HCT116 (cell line): ENCODE measurements around the gene WDR33. TPM values are rescaled to one million over a fixed set of nuclear protein-coding genes. Genes with fewer than 3 reads are reported as not detected.

ENCODE experiments used
- ATAC-seq: fragments of 200-7000 bp; cut with Tn5 transposase; 2 replicates; pipeline ENCODE4 v1.9.1; 2020; ENCODE audit warnings: mild to moderate bottlenecking, moderate library complexity
- BruUV-seq: library from RNA; stranded (reverse); fragments of 400-500 nt; replicated peaks from 2 replicates; lab custom pipeline; 2021; lab: Mats Ljungman, UMichigan
- CTCF ChIA-PET: fragments of 300-600 bp; sonication (Branson Sonifier 250); formaldehyde crosslinking; loops from one replicate; lab custom pipeline; 2021; ENCODE audit warnings: antibody characterized with exemption; lab: Charles Lee
- POLR2A ChIA-PET: fragments of 300-600, 350-600 bp; sonication (Branson Sonifier 250); formaldehyde crosslinking; loops from one replicate; lab custom pipeline; 2021; ENCODE audit warnings: antibody characterized with exemption; lab: Charles Lee
- RAD21 ChIA-PET, 2 experiments: fragments of 300-600 bp; sonication (Branson Sonifier 250); formaldehyde crosslinking; loops; one replicate each; lab custom pipeline; 2023; ENCODE audit warnings: low total read pairs in 2 of 2; ENCODE audit not compliant: uncharacterized antibody in 2 of 2, unreplicated experiment in 2 of 2, low non-redundant PET in 1 of 2; lab: Charles Lee
- DNase-seq: peaks from one replicate; pipeline ENCODE4 v3.0.0-alpha.2; 2010; ENCODE audit warnings: low read depth, low spot score
- H2AFZ ChIP-seq: fragments of 200-600 bp; shearing (Covaris generic), sonication (generic); 2 replicates; pipeline ENCODE4 v1.6.1; 2017; ENCODE audit warnings: low read depth, mixed run types, mixed read lengths, antibody characterized with exemption, low read length; ENCODE audit not compliant: poor library complexity, severe bottlenecking
- H3K27ac ChIP-seq: 2 replicates; pipeline ENCODE4 v1.5.1; 2012; ENCODE audit warnings: low read depth, low read length
- H3K27me3 ChIP-seq: fragments of 200-600 bp; sonication (generic); 2 replicates; pipeline ENCODE4 v1.6.1; 2016; ENCODE audit warnings: mixed run types, low read length, mixed read lengths; ENCODE audit not compliant: insufficient read depth
- H3K36me3 ChIP-seq, 2 experiments: fragments of 200-500 bp in 1 of 2; fragments of 200-600 bp in 1 of 2; sonication (Bioruptor generic) in 1 of 2; sonication (generic) in 1 of 2; 2 replicates each; pipeline versions ENCODE4 v1.5.1 to v1.6.1; 2014 to 2016; ENCODE audit warnings: low read length in 2 of 2, inconsistent platforms in 1 of 2, mixed read lengths in 1 of 2, mixed run types in 1 of 2; ENCODE audit not compliant: insufficient read depth in 2 of 2, control insufficient read depth in 1 of 2
- H3K4me1 ChIP-seq, 2 experiments: fragments of 200-600 bp in 1 of 2; sonication (generic) in 1 of 2; 2 replicates each; pipeline versions ENCODE4 v1.5.1 to v1.6.1; 2012 to 2017; ENCODE audit warnings: low read length in 2 of 2, inconsistent platforms in 1 of 2, mild to moderate bottlenecking in 1 of 2, mixed read lengths in 1 of 2, mixed run types in 1 of 2, moderate library complexity in 1 of 2; ENCODE audit not compliant: insufficient read depth in 2 of 2, control insufficient read depth in 1 of 2
- H3K4me2 ChIP-seq: fragments of 200-600 bp; sonication (generic); 2 replicates; pipeline ENCODE4 v1.6.1; 2017; ENCODE audit warnings: mixed run types, low read length, mixed read lengths
- H3K4me3 ChIP-seq, 2 experiments: fragments of 200-600 bp in 1 of 2; sonication (generic) in 1 of 2; replicated peaks in 1 of 2; 2 replicates each; pipeline ENCODE4 v1.5.1; 2011 to 2016; ENCODE audit warnings: low read length in 2 of 2, control low read depth in 1 of 2, low read depth in 1 of 2, mild to moderate bottlenecking in 1 of 2, mixed read lengths in 1 of 2, mixed run types in 1 of 2
- H3K79me2 ChIP-seq: fragments of 200-600 bp; sonication (generic); 2 replicates; pipeline ENCODE4 v1.6.1; 2017; ENCODE audit warnings: mild to moderate bottlenecking, mixed run types, low read length, moderate library complexity, mixed read lengths; ENCODE audit not compliant: insufficient read depth
- H3K9ac ChIP-seq: fragments of 200-600 bp; sonication (generic); 2 replicates; pipeline ENCODE4 v1.6.1; 2016; ENCODE audit warnings: low read length, mixed read lengths
- H3K9me2 ChIP-seq: fragments of 200-600 bp; sonication (generic), shearing (Covaris generic); 2 replicates; pipeline ENCODE4 v1.6.1; 2017; ENCODE audit warnings: mixed run types, mild to moderate bottlenecking, moderate library complexity; ENCODE audit not compliant: insufficient read depth
- H3K9me3 ChIP-seq, 2 experiments: fragments of 200-500 bp in 1 of 2; fragments of 200-600 bp in 1 of 2; sonication (Bioruptor generic) in 1 of 2; sonication (generic) in 1 of 2; 2 replicates each; pipeline ENCODE4 v1.6.1; 2014 to 2017; ENCODE audit warnings: low read length in 2 of 2, mixed read lengths in 2 of 2, inconsistent platforms in 1 of 2, low read depth in 1 of 2, mild to moderate bottlenecking in 1 of 2, mixed run types in 1 of 2, moderate library complexity in 1 of 2; ENCODE audit not compliant: control insufficient read depth in 1 of 2, insufficient read depth in 1 of 2
- H4K20me1 ChIP-seq: fragments of 200-600 bp; sonication (generic), shearing (Covaris generic); 2 replicates; pipeline ENCODE4 v1.6.1; 2017; ENCODE audit warnings: mixed run types, mild to moderate bottlenecking, moderate library complexity; ENCODE audit not compliant: insufficient read depth
- CBX3 ChIP-seq: IDR thresholded peaks from 2 replicates; pipeline ENCODE4 v1.6.1; 2012; ENCODE audit warnings: low read depth
- CTCF ChIP-seq, 3 experiments: fragments of 200-600 bp in 1 of 3; sonication (generic) in 1 of 3; IDR thresholded peaks in 2 of 3; conservative IDR thresholded peaks in 1 of 3; 2 replicates each; pipeline ENCODE4 v1.5.1; 2012 to 2017; ENCODE audit warnings: low read depth in 2 of 3, low read length in 2 of 3, antibody characterized with exemption in 1 of 3, borderline replicate concordance in 1 of 3, control low read depth in 1 of 3, mild to moderate bottlenecking in 1 of 3, mixed read lengths in 1 of 3, mixed run types in 1 of 3, moderate library complexity in 1 of 3; ENCODE audit not compliant: insufficient read depth in 1 of 3
- EGR1 ChIP-seq: IDR thresholded peaks from 2 replicates; pipeline ENCODE4 v1.6.1; 2012; ENCODE audit warnings: low read depth
- ELF1 ChIP-seq: IDR thresholded peaks from 2 replicates; pipeline ENCODE4 v1.6.1; 2012; ENCODE audit warnings: low read depth, borderline replicate concordance
- EZH2 ChIP-seq: fragments of 200-600 bp; sonication (generic); IDR thresholded peaks from 2 replicates; pipeline ENCODE4 v1.6.1; 2017; ENCODE audit warnings: antibody characterized with exemption, mixed run types
- EZH2phosphoT487 ChIP-seq: fragments of 200-600 bp; IDR thresholded peaks from 2 replicates; pipeline ENCODE4 v1.6.1; 2018; ENCODE audit warnings: antibody characterized with exemption, borderline replicate concordance
- JUND ChIP-seq: IDR thresholded peaks from 2 replicates; pipeline ENCODE4 v1.6.1; 2012
- MAX ChIP-seq: IDR thresholded peaks from 2 replicates; pipeline ENCODE4 v1.6.1; 2012
- POLR2AphosphoS5 ChIP-seq: IDR thresholded peaks from 2 replicates; pipeline ENCODE4 v1.6.1; 2011; ENCODE audit warnings: mild to moderate bottlenecking, low read depth, low read length, moderate library complexity
- RAD21 ChIP-seq: IDR thresholded peaks from 2 replicates; pipeline ENCODE4 v1.6.1; 2012; ENCODE audit warnings: low read depth, mild to moderate bottlenecking
- SIN3A ChIP-seq: IDR thresholded peaks from 2 replicates; pipeline ENCODE4 v1.6.1; 2012; ENCODE audit warnings: low read depth
- SRF ChIP-seq: IDR thresholded peaks from 2 replicates; pipeline ENCODE4 v1.6.1; 2012; ENCODE audit warnings: low read depth
- YY1 ChIP-seq: IDR thresholded peaks from 2 replicates; pipeline ENCODE4 v1.6.1; 2011; ENCODE audit warnings: low read length, low read depth, moderate library complexity, mild to moderate bottlenecking; ENCODE audit not compliant: insufficient replicate concordance; ENCODE audit errors: extremely low read depth
- ZFX ChIP-seq: fragments of 450-650 bp; IDR thresholded peaks from 2 replicates; pipeline ENCODE4 v1.6.1; 2017
- intact Hi-C: fragments of 100-400 bp; cut with micrococcal nuclease; formaldehyde crosslinking; loops from 2 replicates; pipeline ENCODE4 v1.10.0; 2022
- total RNA-seq: library from RNA; stranded (reverse); gene quantifications from one replicate; pipeline ENCODE4 v1.2.1, GENCODE V29; 2021; ENCODE audit not compliant: unreplicated experiment
- TF ChIP-seq, protein P1 (sequence below): IDR thresholded peaks from 2 replicates; pipeline ENCODE4 v1.6.1; 2012; ENCODE audit warnings: low read depth

The WDR33 gene
- total RNA-seq, 1 experiment from 2014 or later, result 52.5 TPM

DNA sequence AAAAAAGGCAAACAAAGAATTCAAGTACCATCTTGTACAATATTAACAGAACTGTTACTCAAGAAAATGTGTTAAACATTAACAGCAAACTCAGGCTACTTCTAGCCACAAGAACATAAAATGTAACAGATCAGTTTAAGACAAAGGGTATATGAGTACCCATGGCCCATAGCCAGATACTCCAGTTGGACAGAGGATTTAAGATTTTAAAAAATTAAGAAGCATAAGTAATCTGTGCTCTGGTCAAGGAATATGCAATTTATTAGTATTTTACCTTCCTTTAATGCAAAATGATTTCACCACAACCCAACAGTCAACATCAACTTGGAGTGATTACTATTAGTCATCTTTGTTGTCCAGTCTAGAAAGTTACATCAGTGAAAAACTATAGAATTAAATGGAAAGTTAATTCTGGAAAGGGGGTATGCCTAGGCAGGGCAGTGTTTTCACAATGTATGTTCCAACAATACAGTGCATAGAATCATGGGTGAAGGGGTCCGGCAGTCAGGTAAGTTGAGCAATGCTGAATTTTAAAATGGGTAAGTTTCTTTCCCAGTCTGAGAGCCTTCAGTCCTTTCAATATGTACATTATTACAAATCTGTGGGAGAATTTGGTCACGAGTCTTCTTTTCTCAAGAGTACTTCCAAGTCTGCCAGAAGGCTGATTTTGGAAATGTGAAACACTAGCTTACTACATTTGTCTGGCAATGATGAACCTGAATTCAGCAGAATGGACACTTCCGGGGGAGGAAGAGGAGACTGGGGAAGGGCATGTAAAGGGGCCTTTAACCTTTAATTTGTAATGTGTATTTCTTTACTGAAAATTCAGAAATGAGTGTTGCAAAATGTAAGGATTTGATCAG, 75.2 kb downstream of the WDR33 start (continued):
- TF ChIP-seq ELF1, result no peak
- TF ChIP-seq ZFX, result no peak
- TF ChIP-seq EGR1, result no peak
- no peak for TF ChIP-seq POLR2AphosphoS5
- TF ChIP-seq EZH2phosphoT487, result no peak
- no peak for TF ChIP-seq EZH2
- TF ChIP-seq SRF, result no peak
- TF ChIP-seq, all 23 proteins: peak for 0

GRCh38 chr2:127735044-127735443, 75.9 kb downstream of the WDR33 start:
- Histone ChIP-seq H3K27ac (no peak overlapping the region), H3K4me2 (no peak overlapping the region)

More at GRCh38 chr2:127735044-127735443, 75.9 kb downstream of the WDR33 start:
- Histone ChIP-seq H3K79me2 (no peaks in the 10 kb centered on the region; the same call in 1 of the 2 replicates), H3K4me3 (no peak overlapping the region), H3K27me3 (no peaks in the 10 kb centered on the region), H4K20me1 (peaks cover 4% of the 10 kb centered on the region; the same call in 1 of the 2 replicates), H3K36me3 (peaks cover 0 to under 1% of the 10 kb centered on the region in 2 experiments; a peak in 2 of 4 replicates), H3K9me2 (no peaks in the 10 kb centered on the region), H3K4me1 (no peaks in the 10 kb centered on the region), H2AFZ (no peak overlapping the region), H3K9me3 (no peaks in the 10 kb centered on the region), H3K9ac (no peak overlapping the region)
- no TSS peak for BruUV-seq
- TF ChIP-seq MAX, result no peak
- no peak for TF ChIP-seq SIN3A
- no peak for TF ChIP-seq ZFX
- no peak for TF ChIP-seq EGR1
- TF ChIP-seq EZH2phosphoT487, result no peak
- no peak for TF ChIP-seq CBX3
- TF ChIP-seq SRF, result no peak
- TF ChIP-seq, protein P1, sequence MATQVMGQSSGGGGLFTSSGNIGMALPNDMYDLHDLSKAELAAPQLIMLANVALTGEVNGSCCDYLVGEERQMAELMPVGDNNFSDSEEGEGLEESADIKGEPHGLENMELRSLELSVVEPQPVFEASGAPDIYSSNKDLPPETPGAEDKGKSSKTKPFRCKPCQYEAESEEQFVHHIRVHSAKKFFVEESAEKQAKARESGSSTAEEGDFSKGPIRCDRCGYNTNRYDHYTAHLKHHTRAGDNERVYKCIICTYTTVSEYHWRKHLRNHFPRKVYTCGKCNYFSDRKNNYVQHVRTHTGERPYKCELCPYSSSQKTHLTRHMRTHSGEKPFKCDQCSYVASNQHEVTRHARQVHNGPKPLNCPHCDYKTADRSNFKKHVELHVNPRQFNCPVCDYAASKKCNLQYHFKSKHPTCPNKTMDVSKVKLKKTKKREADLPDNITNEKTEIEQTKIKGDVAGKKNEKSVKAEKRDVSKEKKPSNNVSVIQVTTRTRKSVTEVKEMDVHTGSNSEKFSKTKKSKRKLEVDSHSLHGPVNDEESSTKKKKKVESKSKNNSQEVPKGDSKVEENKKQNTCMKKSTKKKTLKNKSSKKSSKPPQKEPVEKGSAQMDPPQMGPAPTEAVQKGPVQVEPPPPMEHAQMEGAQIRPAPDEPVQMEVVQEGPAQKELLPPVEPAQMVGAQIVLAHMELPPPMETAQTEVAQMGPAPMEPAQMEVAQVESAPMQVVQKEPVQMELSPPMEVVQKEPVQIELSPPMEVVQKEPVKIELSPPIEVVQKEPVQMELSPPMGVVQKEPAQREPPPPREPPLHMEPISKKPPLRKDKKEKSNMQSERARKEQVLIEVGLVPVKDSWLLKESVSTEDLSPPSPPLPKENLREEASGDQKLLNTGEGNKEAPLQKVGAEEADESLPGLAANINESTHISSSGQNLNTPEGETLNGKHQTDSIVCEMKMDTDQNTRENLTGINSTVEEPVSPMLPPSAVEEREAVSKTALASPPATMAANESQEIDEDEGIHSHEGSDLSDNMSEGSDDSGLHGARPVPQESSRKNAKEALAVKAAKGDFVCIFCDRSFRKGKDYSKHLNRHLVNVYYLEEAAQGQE, result no peak
- TF ChIP-seq EZH2, result no peak
- no peak for TF ChIP-seq CTCF (IDR thresholded peaks at IDR 0.05 in 2 of 3, conservative IDR thresholded peaks at IDR 0.05 in 1 of 3; ENCODE audit: borderline replicate concordance in 1 of 3, insufficient read depth in 1 of 3, low read depth in 2 of 3, low read length in 2 of 3)
- no peak for TF ChIP-seq JUND
- no peak for TF ChIP-seq YY1
- no peak for TF ChIP-seq RAD21
- RAD21 ChIA-PET, result no interaction called here
- POLR2A ChIA-PET, result no interaction called here
- CTCF ChIA-PET, result no interaction called here
- intact Hi-C loops, result no loop called here
- DNase-seq (no peak), ATAC-seq (no peak)
